ENCODE data around the gene NAT16. TPM values are rescaled to one million over a fixed set of nuclear protein-coding genes. Genes with fewer than 3 reads are reported as not detected.

The NAT16 gene
- total and polyA plus RNA-seq, 2 of the 13 experiments (the other 11 are each of a cell fraction or from before 2014, with no cell fraction given): 0.04 TPM; not detected in 1

DNA sequence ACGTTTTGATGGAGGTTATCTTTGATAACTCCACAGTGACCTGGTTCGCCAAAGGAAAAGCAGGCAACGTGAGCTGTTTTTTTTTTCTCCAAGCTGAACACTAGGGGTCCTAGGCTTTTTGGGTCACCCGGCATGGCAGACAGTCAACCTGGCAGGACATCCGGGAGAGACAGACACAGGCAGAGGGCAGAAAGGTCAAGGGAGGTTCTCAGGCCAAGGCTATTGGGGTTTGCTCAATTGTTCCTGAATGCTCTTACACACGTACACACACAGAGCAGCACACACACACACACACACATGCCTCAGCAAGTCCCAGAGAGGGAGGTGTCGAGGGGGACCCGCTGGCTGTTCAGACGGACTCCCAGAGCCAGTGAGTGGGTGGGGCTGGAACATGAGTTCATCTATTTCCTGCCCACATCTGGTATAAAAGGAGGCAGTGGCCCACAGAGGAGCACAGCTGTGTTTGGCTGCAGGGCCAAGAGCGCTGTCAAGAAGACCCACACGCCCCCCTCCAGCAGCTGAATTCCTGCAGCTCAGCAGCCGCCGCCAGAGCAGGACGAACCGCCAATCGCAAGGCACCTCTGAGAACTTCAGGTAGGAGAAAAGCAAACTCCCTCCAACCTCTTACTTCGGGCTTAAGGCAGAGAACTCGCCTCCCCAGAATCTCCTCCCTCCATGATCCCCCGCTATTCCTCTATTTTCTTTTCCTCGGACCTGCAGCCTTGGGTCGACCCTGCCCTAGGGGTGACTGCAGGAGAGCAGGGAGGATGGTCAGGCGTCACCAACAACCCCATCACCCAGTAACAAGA, 53.2 kb downstream of the NAT16 start, which contains the start of gene SERPINE1 (continued):
- TF ChIP-seq POLR2AphosphoS5 (IDR thresholded peaks at IDR 0.05; ENCODE audit: low read depth, low read length) (peak; percentile 95), ZNF569 (CRISPR knock-in tag; IDR thresholded peaks at IDR 0.05; ENCODE audit: borderline replicate concordance) (no peak; the same call in 1 of the 2 replicates), SCMH1 (CRISPR knock-in tag; IDR thresholded peaks at IDR 0.05; ENCODE audit: borderline replicate concordance) (no peak), TCF7 (IDR thresholded peaks at IDR 0.05; ENCODE audit: low read depth) (peak; percentile 51; the same call in 1 of the 2 replicates), ZSCAN20 (CRISPR knock-in tag; IDR thresholded peaks at IDR 0.05; ENCODE audit: borderline replicate concordance) (no peak), ELF4 (CRISPR knock-in tag; IDR thresholded peaks at IDR 0.05; ENCODE audit: borderline replicate concordance) (no peak; the same call in 1 of the 2 replicates)
- TF ChIP-seq, protein P1, sequence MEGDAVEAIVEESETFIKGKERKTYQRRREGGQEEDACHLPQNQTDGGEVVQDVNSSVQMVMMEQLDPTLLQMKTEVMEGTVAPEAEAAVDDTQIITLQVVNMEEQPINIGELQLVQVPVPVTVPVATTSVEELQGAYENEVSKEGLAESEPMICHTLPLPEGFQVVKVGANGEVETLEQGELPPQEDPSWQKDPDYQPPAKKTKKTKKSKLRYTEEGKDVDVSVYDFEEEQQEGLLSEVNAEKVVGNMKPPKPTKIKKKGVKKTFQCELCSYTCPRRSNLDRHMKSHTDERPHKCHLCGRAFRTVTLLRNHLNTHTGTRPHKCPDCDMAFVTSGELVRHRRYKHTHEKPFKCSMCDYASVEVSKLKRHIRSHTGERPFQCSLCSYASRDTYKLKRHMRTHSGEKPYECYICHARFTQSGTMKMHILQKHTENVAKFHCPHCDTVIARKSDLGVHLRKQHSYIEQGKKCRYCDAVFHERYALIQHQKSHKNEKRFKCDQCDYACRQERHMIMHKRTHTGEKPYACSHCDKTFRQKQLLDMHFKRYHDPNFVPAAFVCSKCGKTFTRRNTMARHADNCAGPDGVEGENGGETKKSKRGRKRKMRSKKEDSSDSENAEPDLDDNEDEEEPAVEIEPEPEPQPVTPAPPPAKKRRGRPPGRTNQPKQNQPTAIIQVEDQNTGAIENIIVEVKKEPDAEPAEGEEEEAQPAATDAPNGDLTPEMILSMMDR (CRISPR knock-in tag; IDR thresholded peaks at IDR 0.05): peak; percentile 61
- TF ChIP-seq, protein P2, sequence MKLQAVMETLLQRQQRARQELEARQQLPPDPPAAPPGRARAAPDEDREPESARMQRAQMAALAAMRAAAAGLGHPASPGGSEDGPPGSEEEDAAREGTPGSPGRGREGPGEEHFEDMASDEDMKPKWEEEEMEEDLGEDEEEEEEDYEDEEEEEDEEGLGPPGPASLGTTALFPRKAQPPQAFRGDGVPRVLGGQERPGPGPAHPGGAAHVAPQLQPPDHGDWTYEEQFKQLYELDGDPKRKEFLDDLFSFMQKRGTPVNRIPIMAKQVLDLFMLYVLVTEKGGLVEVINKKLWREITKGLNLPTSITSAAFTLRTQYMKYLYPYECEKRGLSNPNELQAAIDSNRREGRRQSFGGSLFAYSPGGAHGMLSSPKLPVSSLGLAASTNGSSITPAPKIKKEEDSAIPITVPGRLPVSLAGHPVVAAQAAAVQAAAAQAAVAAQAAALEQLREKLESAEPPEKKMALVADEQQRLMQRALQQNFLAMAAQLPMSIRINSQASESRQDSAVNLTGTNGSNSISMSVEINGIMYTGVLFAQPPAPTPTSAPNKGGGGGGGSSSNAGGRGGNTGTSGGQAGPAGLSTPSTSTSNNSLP (IDR thresholded peaks at IDR 0.05; ENCODE audit: low read depth, low read length): peak; percentile 51
- TF ChIP-seq, protein P3, sequence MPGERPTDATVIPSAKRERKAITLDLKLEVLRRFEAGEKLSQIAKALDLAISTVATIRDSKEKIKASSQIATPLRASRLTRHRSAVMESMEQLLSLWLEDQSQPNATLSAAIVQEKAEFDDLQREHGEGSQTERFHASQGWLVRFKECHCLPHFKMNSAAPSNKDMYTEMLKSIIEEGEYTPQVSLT (CRISPR knock-in tag; IDR thresholded peaks at IDR 0.05; ENCODE audit: borderline replicate concordance, low read depth): no peak
- TF ChIP-seq, protein P4, sequence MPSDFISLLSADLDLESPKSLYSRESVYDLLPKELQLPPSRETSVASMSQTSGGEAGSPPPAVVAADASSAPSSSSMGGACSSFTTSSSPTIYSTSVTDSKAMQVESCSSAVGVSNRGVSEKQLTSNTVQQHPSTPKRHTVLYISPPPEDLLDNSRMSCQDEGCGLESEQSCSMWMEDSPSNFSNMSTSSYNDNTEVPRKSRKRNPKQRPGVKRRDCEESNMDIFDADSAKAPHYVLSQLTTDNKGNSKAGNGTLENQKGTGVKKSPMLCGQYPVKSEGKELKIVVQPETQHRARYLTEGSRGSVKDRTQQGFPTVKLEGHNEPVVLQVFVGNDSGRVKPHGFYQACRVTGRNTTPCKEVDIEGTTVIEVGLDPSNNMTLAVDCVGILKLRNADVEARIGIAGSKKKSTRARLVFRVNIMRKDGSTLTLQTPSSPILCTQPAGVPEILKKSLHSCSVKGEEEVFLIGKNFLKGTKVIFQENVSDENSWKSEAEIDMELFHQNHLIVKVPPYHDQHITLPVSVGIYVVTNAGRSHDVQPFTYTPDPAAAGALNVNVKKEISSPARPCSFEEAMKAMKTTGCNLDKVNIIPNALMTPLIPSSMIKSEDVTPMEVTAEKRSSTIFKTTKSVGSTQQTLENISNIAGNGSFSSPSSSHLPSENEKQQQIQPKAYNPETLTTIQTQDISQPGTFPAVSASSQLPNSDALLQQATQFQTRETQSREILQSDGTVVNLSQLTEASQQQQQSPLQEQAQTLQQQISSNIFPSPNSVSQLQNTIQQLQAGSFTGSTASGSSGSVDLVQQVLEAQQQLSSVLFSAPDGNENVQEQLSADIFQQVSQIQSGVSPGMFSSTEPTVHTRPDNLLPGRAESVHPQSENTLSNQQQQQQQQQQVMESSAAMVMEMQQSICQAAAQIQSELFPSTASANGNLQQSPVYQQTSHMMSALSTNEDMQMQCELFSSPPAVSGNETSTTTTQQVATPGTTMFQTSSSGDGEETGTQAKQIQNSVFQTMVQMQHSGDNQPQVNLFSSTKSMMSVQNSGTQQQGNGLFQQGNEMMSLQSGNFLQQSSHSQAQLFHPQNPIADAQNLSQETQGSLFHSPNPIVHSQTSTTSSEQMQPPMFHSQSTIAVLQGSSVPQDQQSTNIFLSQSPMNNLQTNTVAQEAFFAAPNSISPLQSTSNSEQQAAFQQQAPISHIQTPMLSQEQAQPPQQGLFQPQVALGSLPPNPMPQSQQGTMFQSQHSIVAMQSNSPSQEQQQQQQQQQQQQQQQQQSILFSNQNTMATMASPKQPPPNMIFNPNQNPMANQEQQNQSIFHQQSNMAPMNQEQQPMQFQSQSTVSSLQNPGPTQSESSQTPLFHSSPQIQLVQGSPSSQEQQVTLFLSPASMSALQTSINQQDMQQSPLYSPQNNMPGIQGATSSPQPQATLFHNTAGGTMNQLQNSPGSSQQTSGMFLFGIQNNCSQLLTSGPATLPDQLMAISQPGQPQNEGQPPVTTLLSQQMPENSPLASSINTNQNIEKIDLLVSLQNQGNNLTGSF (CRISPR knock-in tag; IDR thresholded peaks at IDR 0.05): no peak
- TF ChIP-seq, protein P5, sequence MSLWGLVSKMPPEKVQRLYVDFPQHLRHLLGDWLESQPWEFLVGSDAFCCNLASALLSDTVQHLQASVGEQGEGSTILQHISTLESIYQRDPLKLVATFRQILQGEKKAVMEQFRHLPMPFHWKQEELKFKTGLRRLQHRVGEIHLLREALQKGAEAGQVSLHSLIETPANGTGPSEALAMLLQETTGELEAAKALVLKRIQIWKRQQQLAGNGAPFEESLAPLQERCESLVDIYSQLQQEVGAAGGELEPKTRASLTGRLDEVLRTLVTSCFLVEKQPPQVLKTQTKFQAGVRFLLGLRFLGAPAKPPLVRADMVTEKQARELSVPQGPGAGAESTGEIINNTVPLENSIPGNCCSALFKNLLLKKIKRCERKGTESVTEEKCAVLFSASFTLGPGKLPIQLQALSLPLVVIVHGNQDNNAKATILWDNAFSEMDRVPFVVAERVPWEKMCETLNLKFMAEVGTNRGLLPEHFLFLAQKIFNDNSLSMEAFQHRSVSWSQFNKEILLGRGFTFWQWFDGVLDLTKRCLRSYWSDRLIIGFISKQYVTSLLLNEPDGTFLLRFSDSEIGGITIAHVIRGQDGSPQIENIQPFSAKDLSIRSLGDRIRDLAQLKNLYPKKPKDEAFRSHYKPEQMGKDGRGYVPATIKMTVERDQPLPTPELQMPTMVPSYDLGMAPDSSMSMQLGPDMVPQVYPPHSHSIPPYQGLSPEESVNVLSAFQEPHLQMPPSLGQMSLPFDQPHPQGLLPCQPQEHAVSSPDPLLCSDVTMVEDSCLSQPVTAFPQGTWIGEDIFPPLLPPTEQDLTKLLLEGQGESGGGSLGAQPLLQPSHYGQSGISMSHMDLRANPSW (CRISPR knock-in tag; IDR thresholded peaks at IDR 0.05; ENCODE audit: borderline replicate concordance): 0 out of 2 replicates have a peak, but pooled peaks have one; percentile 4
